Transverse colon (tissue), 3 donors: ENCODE data around the gene GNA12.

Experiments
- POLR2A ChIP-seq: fragments of 450-650 bp; IDR thresholded peaks from one replicate; pipeline ENCODE4 v1.6.1; 2016; ENCODE audit warnings: antibody characterized with exemption, mild to moderate bottlenecking, moderate library complexity
- TF ChIP-seq, protein P1 (sequence below), 5 experiments: fragments of 200-600 bp in 3 of 5; fragments of 450-650 bp in 2 of 5; sonication (generic) in 3 of 5; IDR thresholded peaks; 1 replicate in 2 of 5; 2 replicates in 3 of 5; pipeline ENCODE4 v1.5.1; 2016 to 2017; ENCODE audit warnings: antibody characterized with exemption in 5 of 5, inconsistent platforms in 3 of 5, mild to moderate bottlenecking in 2 of 5, moderate library complexity in 1 of 5

- TF ChIP-seq, protein P1, sequence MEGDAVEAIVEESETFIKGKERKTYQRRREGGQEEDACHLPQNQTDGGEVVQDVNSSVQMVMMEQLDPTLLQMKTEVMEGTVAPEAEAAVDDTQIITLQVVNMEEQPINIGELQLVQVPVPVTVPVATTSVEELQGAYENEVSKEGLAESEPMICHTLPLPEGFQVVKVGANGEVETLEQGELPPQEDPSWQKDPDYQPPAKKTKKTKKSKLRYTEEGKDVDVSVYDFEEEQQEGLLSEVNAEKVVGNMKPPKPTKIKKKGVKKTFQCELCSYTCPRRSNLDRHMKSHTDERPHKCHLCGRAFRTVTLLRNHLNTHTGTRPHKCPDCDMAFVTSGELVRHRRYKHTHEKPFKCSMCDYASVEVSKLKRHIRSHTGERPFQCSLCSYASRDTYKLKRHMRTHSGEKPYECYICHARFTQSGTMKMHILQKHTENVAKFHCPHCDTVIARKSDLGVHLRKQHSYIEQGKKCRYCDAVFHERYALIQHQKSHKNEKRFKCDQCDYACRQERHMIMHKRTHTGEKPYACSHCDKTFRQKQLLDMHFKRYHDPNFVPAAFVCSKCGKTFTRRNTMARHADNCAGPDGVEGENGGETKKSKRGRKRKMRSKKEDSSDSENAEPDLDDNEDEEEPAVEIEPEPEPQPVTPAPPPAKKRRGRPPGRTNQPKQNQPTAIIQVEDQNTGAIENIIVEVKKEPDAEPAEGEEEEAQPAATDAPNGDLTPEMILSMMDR (IDR thresholded peaks at IDR 0.05), result no peak
- TF ChIP-seq POLR2A, result no peak
Measured at GRCh38 chr7:2708041-2708440, 136.1 kb downstream of the GNA12 start.
